HEK293 (cell line): ENCODE measurements around the gene PLCG2.

ENCODE experiments used
- KLF16 ChIP-seq: fragments of 450-650 bp; formaldehyde crosslinking; IDR thresholded peaks from 2 replicates; pipeline ENCODE4 v1.5.1; 2017; ENCODE audit warnings: missing biosample characterization, missing genetic modification characterization
- PRDM1 ChIP-seq: fragments of 450-650 bp; formaldehyde crosslinking; IDR thresholded peaks from 2 replicates; pipeline ENCODE4; 2016; ENCODE audit warnings: missing biosample characterization, missing genetic modification characterization
- TCF7L2 ChIP-seq: IDR thresholded peaks from 2 replicates; pipeline ENCODE4 v1.6.1; 2011; ENCODE audit warnings: low read depth, mild to moderate bottlenecking, inconsistent platforms, low read length, moderate library complexity, borderline replicate concordance
- ZFHX2 ChIP-seq: fragments of 450-650 bp; formaldehyde crosslinking; conservative IDR thresholded peaks from 2 replicates; pipeline ENCODE4 v1.5.1; 2016; ENCODE audit warnings: missing biosample characterization, missing genetic modification characterization
- ZNF138 ChIP-seq: fragments of 450-650 bp; formaldehyde crosslinking; IDR thresholded peaks from 2 replicates; pipeline ENCODE4 v1.5.1; 2016; ENCODE audit warnings: missing biosample characterization, missing genetic modification characterization, borderline replicate concordance
- ZNF175 ChIP-seq: fragments of 450-650 bp; formaldehyde crosslinking; IDR thresholded peaks from 2 replicates; pipeline ENCODE4 v1.5.1; 2016; ENCODE audit warnings: missing biosample characterization, missing genetic modification characterization
- ZNF292 ChIP-seq: fragments of 450-650 bp; formaldehyde crosslinking; IDR thresholded peaks from 2 replicates; pipeline ENCODE4 v1.5.1; 2016; ENCODE audit warnings: low read depth, missing biosample characterization, missing genetic modification characterization, borderline replicate concordance
- ZNF707 ChIP-seq: fragments of 450-650 bp; formaldehyde crosslinking; IDR thresholded peaks from 2 replicates; pipeline ENCODE4 v1.5.1; 2016; ENCODE audit warnings: missing biosample characterization, missing genetic modification characterization
- ZNF76 ChIP-seq: fragments of 450-650 bp; formaldehyde crosslinking; IDR thresholded peaks from 2 replicates; pipeline ENCODE4; 2016; ENCODE audit warnings: low read depth, missing biosample characterization, missing genetic modification characterization, borderline replicate concordance
- ZNF792 ChIP-seq: fragments of 450-650 bp; formaldehyde crosslinking; IDR thresholded peaks from 2 replicates; pipeline ENCODE4 v1.5.1; 2016; ENCODE audit warnings: missing biosample characterization, missing genetic modification characterization
- ZXDB ChIP-seq: fragments of 450-650 bp; formaldehyde crosslinking; IDR thresholded peaks from 2 replicates; pipeline ENCODE4 v1.5.1; 2016; ENCODE audit warnings: missing biosample characterization, missing genetic modification characterization
- TF ChIP-seq, protein P1 (sequence below): fragments of 450-650 bp; formaldehyde crosslinking; IDR thresholded peaks from 2 replicates; pipeline ENCODE4 v1.5.1; 2016; ENCODE audit warnings: missing biosample characterization, missing genetic modification characterization

DNA sequence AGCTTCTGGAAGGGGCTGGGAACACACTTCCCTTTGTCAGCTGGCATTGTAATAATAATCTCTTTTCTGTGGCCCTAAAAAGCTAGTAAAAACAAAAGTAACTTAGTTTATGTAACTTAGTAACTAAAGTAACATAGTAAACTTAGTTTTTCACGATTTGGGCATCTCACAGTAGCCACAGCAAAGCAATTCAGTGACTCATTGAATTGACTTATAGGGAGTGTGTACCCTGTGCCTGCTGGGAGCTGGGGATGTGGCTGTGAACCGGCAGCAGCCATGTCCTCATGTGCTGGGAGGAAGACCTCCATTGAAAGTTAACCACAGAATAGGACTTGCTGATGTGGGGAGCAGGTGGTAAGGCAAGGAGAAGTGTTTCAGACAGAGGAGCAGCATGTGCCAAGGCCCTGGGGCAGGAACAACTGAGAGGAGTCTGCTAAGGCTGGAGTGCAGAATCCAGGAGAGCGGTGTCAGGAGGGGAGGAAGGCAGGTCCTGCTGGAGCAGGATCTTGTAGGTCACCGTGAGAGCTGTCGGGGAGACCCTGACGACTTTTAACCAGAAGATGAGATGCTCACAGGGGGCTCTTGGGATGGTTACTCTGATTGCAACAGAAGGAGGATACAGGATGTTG is 112.8 kb downstream of the PLCG2 start:
- no peak for TF ChIP-seq ZXDB
- TF ChIP-seq KLF16 (tag by site-specific recombination) = no peak
- no peak for TF ChIP-seq ZNF792
- no peak for TF ChIP-seq TCF7L2
- TF ChIP-seq, protein P1, sequence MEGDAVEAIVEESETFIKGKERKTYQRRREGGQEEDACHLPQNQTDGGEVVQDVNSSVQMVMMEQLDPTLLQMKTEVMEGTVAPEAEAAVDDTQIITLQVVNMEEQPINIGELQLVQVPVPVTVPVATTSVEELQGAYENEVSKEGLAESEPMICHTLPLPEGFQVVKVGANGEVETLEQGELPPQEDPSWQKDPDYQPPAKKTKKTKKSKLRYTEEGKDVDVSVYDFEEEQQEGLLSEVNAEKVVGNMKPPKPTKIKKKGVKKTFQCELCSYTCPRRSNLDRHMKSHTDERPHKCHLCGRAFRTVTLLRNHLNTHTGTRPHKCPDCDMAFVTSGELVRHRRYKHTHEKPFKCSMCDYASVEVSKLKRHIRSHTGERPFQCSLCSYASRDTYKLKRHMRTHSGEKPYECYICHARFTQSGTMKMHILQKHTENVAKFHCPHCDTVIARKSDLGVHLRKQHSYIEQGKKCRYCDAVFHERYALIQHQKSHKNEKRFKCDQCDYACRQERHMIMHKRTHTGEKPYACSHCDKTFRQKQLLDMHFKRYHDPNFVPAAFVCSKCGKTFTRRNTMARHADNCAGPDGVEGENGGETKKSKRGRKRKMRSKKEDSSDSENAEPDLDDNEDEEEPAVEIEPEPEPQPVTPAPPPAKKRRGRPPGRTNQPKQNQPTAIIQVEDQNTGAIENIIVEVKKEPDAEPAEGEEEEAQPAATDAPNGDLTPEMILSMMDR (tag by site-specific recombination) = no peak
- no peak for TF ChIP-seq ZFHX2 (tag by site-specific recombination)
- TF ChIP-seq ZNF76 (tag by site-specific recombination) = no peak
- TF ChIP-seq ZNF292 (tag by site-specific recombination) = no peak
- no peak for TF ChIP-seq ZNF138 (tag by site-specific recombination)
- TF ChIP-seq PRDM1 (tag by site-specific recombination) = no peak
- TF ChIP-seq ZNF707 (tag by site-specific recombination) = no peak
- TF ChIP-seq ZNF175 (tag by site-specific recombination) = no peak
